Stimulated activated CD8-positive, alpha-beta memory T cell treated with anti-CD3 and anti-CD28 coated beads, Interleukin-4, amount 100 ng/mL, for 48 hours (primary cell): ENCODE results near the gene PYGM.

ENCODE experiments used
- DNase-seq: peaks from one replicate; pipeline ENCODE4 v3.0.0-alpha.2; 2020

The PYGM gene

GRCh38 chr11:64766881-64767280, 7.1 kb upstream of the PYGM start:
- DNase-seq, result no peak

- no peak for DNase-seq
Observed at GRCh38 chr11:64765851-64766665, 6.3 kb upstream of the PYGM start.

- no peak for DNase-seq
Observed at GRCh38 chr11:64765291-64765850, 5.6 kb upstream of the PYGM start.

- no peak for DNase-seq
Observed at GRCh38 chr11:64764753-64765152, 5.0 kb upstream of the PYGM start.

GRCh38 chr11:64764040-64764611, 4.4 kb upstream of the PYGM start:
- peak; percentile 55 for DNase-seq

GRCh38 chr11:64763526-64764039, 3.8 kb upstream of the PYGM start:
- no peak for DNase-seq

GRCh38 chr11:64762674-64763525, 3.1 kb upstream of the PYGM start:
- DNase-seq, result no peak

GRCh38 chr11:64762277-64762673, 2.5 kb upstream of the PYGM start:
- DNase-seq, result no peak

- no peak for DNase-seq
Observed at GRCh38 chr11:64760759-64761420, 1.1 kb upstream of the PYGM start.

GRCh38 chr11:64759131-64759721, 548 bp downstream of the PYGM start:
- DNase-seq, result no peak

GRCh38 chr11:64758330-64759079, 1.3 kb downstream of the PYGM start:
- DNase-seq, result no peak

GRCh38 chr11:64757549-64758329, 2.0 kb downstream of the PYGM start:
- DNase-seq, result no peak

GRCh38 chr11:64755681-64756361, 4.0 kb downstream of the PYGM start:
- no peak for DNase-seq

- DNase-seq, result no peak
Observed at GRCh38 chr11:64754919-64755662, 4.7 kb downstream of the PYGM start.

- DNase-seq, result no peak
Observed at GRCh38 chr11:64754124-64754918, 5.5 kb downstream of the PYGM start.

GRCh38 chr11:64753380-64754123, 6.2 kb downstream of the PYGM start:
- DNase-seq, result no peak

GRCh38 chr11:64753019-64753379, 6.8 kb downstream of the PYGM start:
- DNase-seq, result no peak
